ENCODE measurements around the gene LAMP2.

Gene LAMP2

DNA sequence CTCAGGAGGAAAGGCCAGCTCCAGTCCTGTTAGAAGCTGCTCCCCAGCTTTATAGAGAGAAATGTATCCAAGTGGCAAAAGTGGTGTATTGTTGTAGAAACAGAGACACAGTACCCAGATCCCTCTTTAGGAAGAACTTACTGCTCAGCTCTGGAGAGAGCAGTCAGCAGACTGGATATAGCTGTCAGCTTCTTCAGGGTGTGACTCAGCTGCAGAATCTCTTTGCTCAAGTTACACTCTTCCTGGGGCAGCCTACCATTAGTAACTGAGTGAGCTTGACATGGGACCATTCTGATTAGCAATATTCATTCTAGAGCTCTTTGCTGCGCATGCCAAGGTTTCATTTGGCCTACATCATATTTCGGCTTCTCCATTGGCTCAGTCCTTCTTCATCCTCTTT is 66.7 kb downstream of the LAMP2 start:
- H3K9me3 ChIP-seq (ENCODE audit: control insufficient read depth in 1 of 2, low read length in 2 of 2), result no peaks in the 10 kb centered on the region
- no peaks in the 10 kb centered on the region for H3K4me1 ChIP-seq (ENCODE audit: control insufficient read depth in 1 of 2, insufficient read depth in 2 of 2, low read length in 2 of 2)
- H3K27me3 ChIP-seq (ENCODE audit: low read depth, low read length), result no peaks in the 10 kb centered on the region
- no peak overlapping the region for H3K4me3 ChIP-seq (ENCODE audit: low read depth in 1 of 2, low read length in 2 of 2)
- H3K27ac ChIP-seq (ENCODE audit: low read length), result no peak overlapping the region
- H3K36me3 ChIP-seq (ENCODE audit: control insufficient read depth in 1 of 2, insufficient read depth in 2 of 2, low read length in 2 of 2), result no peaks in the 10 kb centered on the region

DNA sequence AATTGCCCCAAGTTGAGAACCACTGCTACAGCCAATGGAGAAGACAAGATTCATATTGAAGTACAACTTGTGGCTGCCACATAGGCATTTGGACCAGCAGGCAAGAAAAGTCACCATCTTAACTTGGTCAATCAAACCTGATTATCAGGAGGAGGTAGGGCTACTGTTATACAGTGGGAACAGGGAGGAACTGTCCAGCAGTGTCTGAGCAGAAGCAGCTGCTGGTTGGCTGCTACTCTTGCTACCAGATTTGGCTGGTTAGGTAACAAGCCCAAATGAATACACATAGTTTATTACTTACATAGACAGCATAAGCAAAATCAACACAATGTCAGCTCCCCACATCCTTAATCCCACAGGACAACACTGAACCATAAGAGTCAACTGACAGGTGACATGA is 67.8 kb downstream of the LAMP2 start:
- Histone ChIP-seq H3K27me3 (ENCODE audit: low read depth, low read length) (no peaks in the 10 kb centered on the region), H3K4me3 (ENCODE audit: low read depth in 1 of 2, low read length in 2 of 2) (no peak overlapping the region), H3K36me3 (ENCODE audit: control insufficient read depth in 1 of 2, insufficient read depth in 2 of 2, low read length in 2 of 2) (no peaks in the 10 kb centered on the region), H3K27ac (ENCODE audit: low read length) (no peak overlapping the region), H3K9me3 (ENCODE audit: control insufficient read depth in 1 of 2, low read length in 2 of 2) (no peaks in the 10 kb centered on the region), H3K4me1 (ENCODE audit: control insufficient read depth in 1 of 2, insufficient read depth in 2 of 2, low read length in 2 of 2) (no peaks in the 10 kb centered on the region)

DNA sequence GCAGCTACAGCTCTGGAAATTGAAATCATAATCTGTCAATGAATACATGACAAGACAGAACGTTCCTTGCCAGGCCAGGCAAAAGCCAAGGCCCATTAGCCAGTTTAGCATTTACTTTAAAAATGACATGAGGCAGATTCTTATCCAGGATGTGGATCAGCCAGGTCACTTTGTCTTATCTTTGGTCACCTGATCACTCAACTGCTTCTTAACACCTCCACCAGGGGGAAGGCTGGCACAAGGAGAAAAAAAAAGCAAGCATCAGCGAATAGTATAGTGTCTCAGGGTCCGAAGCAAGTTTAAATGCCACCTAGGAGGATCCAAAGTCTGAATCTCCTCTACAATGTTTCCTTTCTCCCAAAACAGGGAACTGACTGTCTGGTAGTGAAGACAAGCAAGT is 88.4 kb downstream of the LAMP2 start:
- no peaks in the 10 kb centered on the region for H3K4me1 ChIP-seq (ENCODE audit: control insufficient read depth in 1 of 2, insufficient read depth in 2 of 2, low read length in 2 of 2)
- H3K27me3 ChIP-seq (ENCODE audit: low read depth, low read length), result no peaks in the 10 kb centered on the region
- no peaks in the 10 kb centered on the region for H3K36me3 ChIP-seq (ENCODE audit: control insufficient read depth in 1 of 2, insufficient read depth in 2 of 2, low read length in 2 of 2)
- no peak overlapping the region for H3K27ac ChIP-seq (ENCODE audit: low read length)
- H3K9me3 ChIP-seq (ENCODE audit: control insufficient read depth in 1 of 2, low read length in 2 of 2), result no peaks in the 10 kb centered on the region
- no peak overlapping the region for H3K4me3 ChIP-seq (ENCODE audit: low read depth in 1 of 2, low read length in 2 of 2)

DNA sequence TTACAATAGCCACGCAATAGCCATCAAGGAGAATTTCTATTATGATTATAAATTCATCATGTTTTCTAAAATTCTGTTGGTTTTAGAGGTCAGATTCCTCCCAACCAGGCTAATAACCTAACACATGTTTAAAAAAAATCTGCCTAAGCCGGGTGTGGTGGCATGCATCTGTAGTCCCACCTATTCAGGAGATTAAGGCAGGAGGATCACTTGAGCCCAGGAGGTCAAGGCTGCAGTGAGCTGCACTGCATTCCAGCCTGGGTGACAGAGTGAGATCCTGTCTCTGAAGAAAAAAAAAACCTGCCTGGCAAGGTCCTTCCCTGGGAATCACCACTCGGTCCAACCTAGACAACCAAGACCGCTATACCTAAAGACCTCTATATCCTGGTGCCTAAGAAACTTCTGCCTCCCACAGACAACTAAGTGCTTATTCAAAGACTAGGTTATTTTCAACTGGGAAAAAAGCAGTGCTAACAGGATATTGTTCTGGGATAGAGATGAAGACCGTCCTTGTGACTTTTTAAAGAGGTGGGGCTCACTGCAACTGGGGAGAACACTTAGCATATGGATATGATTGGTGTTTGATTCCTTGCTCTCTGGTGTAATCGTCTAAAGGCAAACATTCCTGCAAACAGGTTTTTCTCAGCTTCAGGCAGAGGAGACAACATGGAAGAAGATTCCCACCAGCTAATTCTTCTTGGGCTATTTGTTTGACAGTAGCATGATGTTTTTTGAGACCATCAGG is 89.0 kb downstream of the LAMP2 start:
- Histone ChIP-seq H3K27ac (ENCODE audit: low read length) (no peak overlapping the region), H3K36me3 (ENCODE audit: control insufficient read depth in 1 of 2, insufficient read depth in 2 of 2, low read length in 2 of 2) (no peaks in the 10 kb centered on the region), H3K9me3 (ENCODE audit: control insufficient read depth in 1 of 2, low read length in 2 of 2) (no peaks in the 10 kb centered on the region), H3K4me1 (ENCODE audit: control insufficient read depth in 1 of 2, insufficient read depth in 2 of 2, low read length in 2 of 2) (no peaks in the 10 kb centered on the region), H3K4me3 (ENCODE audit: low read depth in 1 of 2, low read length in 2 of 2) (no peak overlapping the region), H3K27me3 (ENCODE audit: low read depth, low read length) (no peaks in the 10 kb centered on the region)

DNA sequence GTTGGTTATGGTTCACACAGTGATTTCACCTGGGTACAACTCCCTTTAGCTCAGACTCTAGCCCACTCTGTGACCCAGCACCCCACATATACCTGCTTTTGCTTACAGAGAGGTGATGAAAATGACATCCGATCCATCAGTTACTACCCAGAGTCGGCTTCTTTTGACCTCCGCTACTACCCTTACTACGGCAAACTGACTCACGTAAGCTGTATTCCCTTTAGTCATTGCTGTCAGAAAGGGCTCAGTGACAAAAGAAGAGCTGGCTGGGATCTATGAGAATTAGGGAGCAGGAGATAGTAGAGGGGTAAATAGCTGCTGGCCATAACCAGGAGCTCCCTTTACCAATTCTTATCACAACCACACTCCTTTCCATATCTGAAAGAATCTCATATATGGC is 90.5 kb downstream of the LAMP2 start:
- Histone ChIP-seq H3K27ac (ENCODE audit: low read length) (no peak overlapping the region), H3K4me3 (ENCODE audit: low read depth in 1 of 2, low read length in 2 of 2) (no peak overlapping the region), H3K27me3 (ENCODE audit: low read depth, low read length) (no peaks in the 10 kb centered on the region), H3K4me1 (ENCODE audit: control insufficient read depth in 1 of 2, insufficient read depth in 2 of 2, low read length in 2 of 2) (no peaks in the 10 kb centered on the region), H3K36me3 (ENCODE audit: control insufficient read depth in 1 of 2, insufficient read depth in 2 of 2, low read length in 2 of 2) (no peaks in the 10 kb centered on the region), H3K9me3 (ENCODE audit: control insufficient read depth in 1 of 2, low read length in 2 of 2) (no peaks in the 10 kb centered on the region)
